ENCODE measurements around the gene NUDT1.

NUDT1 gene

GRCh38 chr7:2269991-2270460, 28.0 kb downstream of the NUDT1 start:
- DNase-seq (ENCODE audit: low spot score), result no peak

GRCh38 chr7:2270495-2270894, 28.5 kb downstream of the NUDT1 start:
- no peak for DNase-seq (ENCODE audit: low spot score)

- DNase-seq (ENCODE audit: low spot score), result no peak
Observed at GRCh38 chr7:2271273-2272026, 29.4 kb downstream of the NUDT1 start.

GRCh38 chr7:2272031-2272430, 30.0 kb downstream of the NUDT1 start:
- no peak for DNase-seq (ENCODE audit: low spot score)

- DNase-seq (ENCODE audit: low spot score), result no peak
Observed at GRCh38 chr7:2273866-2274265, 31.8 kb downstream of the NUDT1 start.

- no peak for DNase-seq (ENCODE audit: low spot score)
Observed at GRCh38 chr7:2274666-2275065, 32.6 kb downstream of the NUDT1 start.

- no peak for DNase-seq (ENCODE audit: low spot score)
Observed at GRCh38 chr7:2275101-2275500, 33.1 kb downstream of the NUDT1 start.

GRCh38 chr7:2276107-2276506, 34.1 kb downstream of the NUDT1 start:
- no peak for DNase-seq (ENCODE audit: low spot score)

- no peak for DNase-seq (ENCODE audit: low spot score)
Observed at GRCh38 chr7:2278026-2278425, 36.0 kb downstream of the NUDT1 start.

GRCh38 chr7:2279896-2280295, 37.9 kb downstream of the NUDT1 start:
- DNase-seq (ENCODE audit: low spot score), result no peak

GRCh38 chr7:2280424-2280823, 38.4 kb downstream of the NUDT1 start:
- no peak for DNase-seq (ENCODE audit: low spot score)

- DNase-seq (ENCODE audit: low spot score), result peak; percentile 45
Observed at GRCh38 chr7:2281541-2281940, 39.5 kb downstream of the NUDT1 start.

GRCh38 chr7:2282185-2282751, 40.2 kb downstream of the NUDT1 start:
- no peak for DNase-seq (ENCODE audit: low spot score)

- DNase-seq (ENCODE audit: low spot score), result no peak
Observed at GRCh38 chr7:2283074-2283473, 41.0 kb downstream of the NUDT1 start.

GRCh38 chr7:2287745-2288144, 45.7 kb downstream of the NUDT1 start:
- no peak for DNase-seq (ENCODE audit: low spot score)

GRCh38 chr7:2288503-2288902, 46.5 kb downstream of the NUDT1 start:
- DNase-seq (ENCODE audit: low spot score), result no peak

- DNase-seq (ENCODE audit: low spot score), result no peak
Observed at GRCh38 chr7:2289111-2289586, 47.1 kb downstream of the NUDT1 start.

- DNase-seq (ENCODE audit: low spot score), result no peak
Observed at GRCh38 chr7:2289621-2290020, 47.6 kb downstream of the NUDT1 start.

- no peak for DNase-seq (ENCODE audit: low spot score)
Observed at GRCh38 chr7:2290877-2291276, 48.9 kb downstream of the NUDT1 start.

- no peak for DNase-seq (ENCODE audit: low spot score)
Observed at GRCh38 chr7:2295936-2296620, 54.1 kb downstream of the NUDT1 start.

- DNase-seq (ENCODE audit: low spot score), result no peak
Observed at GRCh38 chr7:2296832-2297231, 54.8 kb downstream of the NUDT1 start.

- no peak for DNase-seq (ENCODE audit: low spot score)
Observed at GRCh38 chr7:2299131-2299829, 57.3 kb downstream of the NUDT1 start.
